LHCN-M2 (cell line): ENCODE results near the gene ABCA4. TPM values are rescaled to one million over a fixed set of nuclear protein-coding genes. Genes with fewer than 3 reads are reported as not detected.

ENCODE experiments used
- DNase-seq: peaks from one replicate; pipeline ENCODE4 v3.0.0-alpha.2; 2012; ENCODE audit warnings: low read depth
- total RNA-seq: library from RNA; depleted of rRNA; stranded (reverse); fragments of >200 nt; gene quantifications from 2 replicates; pipeline ENCODE4 v1.2.3, GENCODE V29; 2014

ABCA4 gene
- total RNA-seq, 1 experiment from 2014 or later = 0.06 TPM

DNA sequence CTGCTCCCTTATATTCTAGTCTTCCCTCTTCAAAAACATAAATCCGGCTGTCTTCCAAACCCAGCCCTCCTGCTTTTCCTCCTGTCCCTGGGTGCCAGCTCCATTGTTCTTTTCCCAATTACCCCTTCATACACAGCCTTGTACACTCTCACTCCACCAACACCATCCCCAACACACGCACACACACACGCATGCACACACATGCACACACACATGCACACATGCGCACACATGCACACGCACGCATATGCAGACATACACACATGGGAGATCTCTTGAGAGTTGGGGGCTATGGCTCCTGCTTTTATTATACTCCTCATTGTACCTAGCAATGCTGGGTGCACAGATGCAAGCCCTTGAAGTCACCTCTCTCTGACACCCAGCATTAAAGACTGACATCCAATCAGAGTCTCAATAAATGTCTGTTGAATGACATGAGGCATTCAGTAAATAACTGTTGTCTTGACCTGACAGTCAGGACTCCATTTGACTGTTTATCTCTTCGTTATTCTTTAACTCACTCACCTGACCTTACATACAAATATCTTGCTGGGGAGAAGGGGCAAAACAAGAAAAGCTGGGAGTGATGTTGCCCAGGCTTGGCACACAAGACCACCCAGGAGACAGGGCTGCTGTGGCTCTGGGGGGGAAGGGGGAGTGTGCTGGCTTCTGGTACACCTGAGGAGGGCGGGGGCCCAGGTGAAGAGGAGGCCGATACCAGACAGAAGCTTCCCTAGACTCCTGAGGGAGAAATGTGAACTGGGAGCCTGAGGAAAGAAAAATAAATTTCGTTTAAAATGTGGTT is 16.0 kb downstream of the ABCA4 start:
- DNase-seq = no peak

GRCh38 chr1:94104127-94104684 is 16.7 kb downstream of the ABCA4 start:
- DNase-seq = no peak

DNA sequence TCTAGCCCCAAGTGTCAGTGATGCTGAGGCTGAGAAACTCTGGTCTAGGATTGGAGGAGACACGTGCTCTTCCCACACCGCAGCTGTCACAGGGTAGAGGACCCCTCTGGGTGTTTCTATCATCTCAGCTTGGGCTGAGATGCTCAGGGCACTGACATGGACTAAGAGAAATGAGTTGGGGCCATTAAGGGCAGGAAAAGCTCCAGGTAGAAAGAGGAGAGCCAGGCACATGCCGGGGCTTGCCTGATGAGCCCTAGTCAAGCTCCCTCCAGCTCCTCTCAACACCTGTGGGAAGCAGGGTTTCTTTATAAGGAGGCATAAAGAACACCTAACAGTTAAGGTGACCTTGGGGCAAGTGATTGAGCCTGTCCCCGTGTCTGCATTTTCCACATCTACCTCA is 17.3 kb downstream of the ABCA4 start:
- DNase-seq = no peak

DNA sequence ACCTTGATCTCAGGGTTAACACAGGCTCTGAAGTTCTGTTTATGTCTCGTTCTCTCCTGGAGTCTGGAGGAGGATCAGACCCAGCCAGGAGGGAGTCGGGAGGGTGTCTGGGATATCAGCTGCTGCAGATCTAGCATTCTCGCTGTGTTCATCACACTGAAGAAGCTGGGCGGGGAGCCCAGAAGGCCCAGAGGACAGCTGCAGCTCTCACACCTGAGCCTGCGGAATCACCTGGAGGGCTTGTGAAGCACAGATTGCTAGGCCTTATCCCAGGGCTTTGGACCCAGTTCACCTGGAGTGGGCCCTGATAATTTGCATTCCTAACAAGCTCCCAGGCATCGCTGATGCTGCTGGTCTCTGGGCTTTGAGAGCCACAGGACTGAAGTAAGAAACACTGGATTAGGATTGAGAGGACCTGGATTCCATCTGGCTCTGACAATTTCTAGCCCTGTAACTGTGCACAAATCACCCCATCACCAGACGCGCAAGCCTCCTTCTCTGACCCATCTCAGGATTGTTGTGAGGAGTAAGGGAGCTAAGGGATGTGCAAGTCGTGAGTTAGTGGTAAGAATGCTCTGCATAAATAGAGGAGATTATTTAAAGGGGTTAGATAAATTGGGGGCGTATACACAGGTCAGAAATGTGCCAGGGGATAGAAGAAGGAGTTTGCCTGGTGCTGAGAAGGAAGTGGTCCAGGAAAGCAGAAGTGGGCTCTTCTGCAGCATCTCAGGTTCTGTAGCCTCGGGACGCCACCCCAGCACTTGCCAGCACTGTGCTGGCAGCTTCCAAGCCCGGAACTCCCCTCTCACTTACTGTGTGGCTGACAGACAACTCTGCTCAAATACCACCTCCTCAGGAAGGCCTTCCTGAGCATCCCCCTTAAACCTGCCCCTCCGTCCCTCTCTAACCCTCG is 19.1 kb downstream of the ABCA4 start:
- DNase-seq = no peak

GRCh38 chr1:94100785-94101612 is 19.9 kb downstream of the ABCA4 start:
- no peak for DNase-seq

- no peak for DNase-seq
Measured at GRCh38 chr1:94100129-94100784, 20.7 kb downstream of the ABCA4 start.

GRCh38 chr1:94099303-94099702 is 21.6 kb downstream of the ABCA4 start:
- DNase-seq = no peak

GRCh38 chr1:94098585-94099111 is 22.3 kb downstream of the ABCA4 start:
- no peak for DNase-seq

DNA sequence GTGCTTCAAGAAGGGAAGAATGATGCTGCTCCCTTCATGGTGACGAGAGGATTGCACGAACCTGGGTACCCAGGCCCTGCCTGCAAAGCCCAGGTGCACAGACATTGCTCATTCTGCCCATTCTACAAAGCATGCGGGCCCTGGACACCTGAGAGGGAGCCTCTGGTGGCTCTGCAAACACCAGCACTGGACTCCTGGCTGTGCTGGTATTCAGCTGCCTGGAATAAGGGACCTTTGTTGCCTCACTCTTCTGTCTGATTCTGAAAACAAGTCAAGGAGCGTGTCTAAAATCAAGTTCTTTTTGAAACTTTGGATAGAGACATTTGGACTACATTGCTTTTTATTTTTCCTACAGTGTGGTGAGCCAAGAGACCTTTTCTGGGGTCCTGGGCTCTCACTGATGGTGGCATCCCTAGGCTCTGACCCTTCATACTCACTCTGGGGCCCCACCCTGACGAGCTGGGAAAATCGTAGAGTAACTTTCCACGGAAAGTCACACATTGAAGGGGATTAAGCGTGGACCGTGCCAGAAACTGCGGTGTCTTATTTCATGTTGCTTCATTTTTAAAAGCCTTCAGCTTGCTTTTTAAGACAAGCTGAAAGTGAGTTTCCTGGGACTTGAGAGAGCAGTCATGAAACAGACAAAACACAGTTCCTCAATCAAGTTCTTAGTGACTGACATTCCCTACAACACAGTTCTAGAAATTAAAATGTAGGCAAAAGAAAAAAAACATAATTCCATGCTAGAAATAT is 24.0 kb downstream of the ABCA4 start:
- peak; percentile 43 for DNase-seq

DNA sequence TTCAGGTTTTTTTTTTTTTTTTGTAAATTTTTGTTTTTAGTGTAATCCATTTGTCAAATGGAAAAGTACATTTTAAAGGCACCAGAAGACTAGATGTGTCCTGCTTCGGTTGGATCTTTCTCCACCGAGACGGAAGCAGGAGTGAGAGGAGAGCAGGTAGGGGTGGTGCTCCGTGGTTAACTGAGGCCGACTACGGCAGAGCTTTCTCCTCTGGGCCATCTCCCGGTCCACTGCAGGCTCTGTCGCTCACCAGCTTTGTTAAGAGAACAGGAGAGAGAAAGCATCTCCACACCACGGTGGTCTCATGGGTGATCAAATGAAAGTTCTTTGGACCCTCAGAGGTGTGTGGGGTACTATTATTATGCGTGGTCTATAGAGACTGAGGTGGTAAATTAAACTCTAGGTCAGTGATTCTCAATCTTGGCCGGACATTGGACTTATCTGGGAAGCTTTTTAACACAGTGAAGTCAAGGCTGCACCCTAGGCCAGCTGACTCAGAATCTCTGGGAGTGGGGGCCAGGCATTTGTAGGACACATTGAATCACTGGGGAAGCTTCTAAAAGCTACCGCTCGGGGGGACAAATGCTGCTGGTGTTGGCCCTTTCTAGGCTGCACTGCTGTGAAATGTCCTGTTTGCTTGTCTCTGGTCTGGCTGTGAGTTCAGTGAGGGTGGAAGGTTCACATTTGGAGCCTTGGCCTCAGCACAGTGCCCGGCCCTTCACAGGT is 25.0 kb downstream of the ABCA4 start:
- DNase-seq = peak; percentile 20

- peak; percentile 73 for DNase-seq
Measured at GRCh38 chr1:94095112-94095637, 25.8 kb downstream of the ABCA4 start.

DNA sequence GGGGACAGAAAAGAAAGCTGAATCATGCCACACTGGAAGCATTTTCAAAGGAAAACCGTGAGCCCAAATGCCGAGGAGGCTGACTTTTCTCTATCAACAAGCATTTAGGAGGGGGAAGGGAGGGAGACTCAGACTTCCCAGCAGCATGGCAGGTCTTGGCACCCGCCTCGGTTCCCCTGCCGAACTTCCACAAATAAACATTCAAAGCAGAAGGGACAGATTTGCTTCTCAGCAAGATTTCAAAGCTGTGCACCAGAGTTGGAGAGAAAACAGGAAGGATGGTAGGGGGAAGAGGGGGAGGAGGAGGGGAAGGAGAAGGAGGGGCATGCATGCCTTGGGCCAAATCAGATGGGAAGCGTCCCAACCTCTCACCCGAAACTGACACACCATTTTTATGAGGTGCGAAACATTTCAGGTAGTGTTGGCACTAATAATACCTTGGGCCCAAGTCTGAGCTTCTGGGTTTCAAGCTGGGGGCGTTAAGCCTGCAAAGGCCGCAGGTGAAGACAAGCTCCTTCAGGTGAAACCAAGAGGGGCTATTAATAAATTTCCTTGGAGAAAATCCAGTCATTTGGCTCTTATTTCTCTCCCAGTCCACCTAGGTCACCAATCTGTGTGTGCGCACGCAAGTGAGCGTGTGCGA is 26.4 kb downstream of the ABCA4 start:
- peak; percentile 10 for DNase-seq

GRCh38 chr1:94093996-94094395 is 27.0 kb downstream of the ABCA4 start:
- DNase-seq = no peak

DNA sequence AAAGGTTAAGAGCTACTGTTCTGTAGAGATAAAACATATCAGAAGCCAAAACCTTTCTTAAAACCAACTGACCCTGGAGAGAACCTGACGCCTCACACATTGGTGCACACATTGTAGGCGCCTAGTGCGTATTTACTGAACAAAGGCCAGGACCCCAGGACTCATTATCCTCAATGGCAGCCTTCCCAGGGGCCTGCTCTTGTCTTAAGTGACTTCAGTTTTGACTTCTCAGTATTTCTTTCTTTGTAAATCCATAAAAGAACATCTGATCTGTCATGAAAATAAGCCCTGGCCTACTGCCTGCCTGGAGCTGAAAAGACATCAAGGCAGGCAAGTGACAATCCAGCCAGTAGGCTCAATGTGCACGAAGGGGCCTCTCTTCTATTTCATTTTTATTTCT is 27.6 kb downstream of the ABCA4 start:
- DNase-seq = no peak

- DNase-seq = peak; percentile 18
Measured at GRCh38 chr1:94092210-94092613, 28.7 kb downstream of the ABCA4 start.

DNA sequence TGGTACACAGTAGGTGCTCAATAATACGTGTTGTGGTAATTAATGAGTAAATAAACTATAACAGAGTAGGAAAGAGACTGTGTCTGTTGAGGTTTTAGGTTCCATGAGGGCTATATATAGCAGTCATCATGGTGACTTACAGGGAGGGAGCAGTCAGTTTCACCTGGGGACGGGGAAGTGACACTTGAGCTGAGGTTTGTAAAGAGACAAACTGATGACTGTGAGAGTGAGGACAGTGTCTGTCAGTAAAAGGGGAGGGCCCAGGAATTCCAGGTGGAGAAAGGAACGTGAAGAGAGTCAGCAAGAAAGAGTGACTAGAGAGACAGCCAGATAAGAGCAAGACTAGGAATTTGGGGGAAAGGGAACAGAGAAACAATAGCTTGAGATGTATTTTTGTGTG is 30.2 kb downstream of the ABCA4 start:
- DNase-seq = no peak

DNA sequence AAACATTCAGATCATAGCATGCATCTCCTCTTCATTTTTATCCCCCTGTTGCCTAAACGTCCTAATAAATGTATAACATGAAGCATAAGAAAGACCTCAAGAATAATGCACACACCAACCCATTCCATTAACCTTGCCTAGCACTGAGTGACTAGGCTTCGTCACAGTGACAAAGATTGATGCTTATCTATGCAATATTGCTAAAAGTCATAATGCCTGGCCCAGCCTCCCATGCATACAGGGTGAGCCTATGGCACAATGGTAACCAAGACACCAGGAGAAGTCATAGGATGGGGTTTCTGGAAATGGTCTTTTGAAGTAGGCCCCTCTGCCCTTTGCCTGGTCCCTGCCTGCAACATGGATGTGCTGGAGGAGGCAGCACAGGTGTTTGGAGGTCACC is 33.8 kb downstream of the ABCA4 start:
- DNase-seq = no peak

- no peak for DNase-seq
Measured at GRCh38 chr1:94084547-94084946, 36.4 kb downstream of the ABCA4 start.
